Activated T-cell treated with anti-CD3 and anti-CD28 coated beads for 24 hours (primary cell): ENCODE results near the gene PSME4.
"Not testable (repeated sequence)": the region's sequence is repeated elsewhere in the genome, so short reads cannot be mapped to it uniquely, and the experiment has no call there.

Source experiments
- DNase-seq: peaks from one replicate; pipeline ENCODE4 v3.0.0-alpha.2; 2020; ENCODE audit warnings: low read depth

Gene PSME4

DNA sequence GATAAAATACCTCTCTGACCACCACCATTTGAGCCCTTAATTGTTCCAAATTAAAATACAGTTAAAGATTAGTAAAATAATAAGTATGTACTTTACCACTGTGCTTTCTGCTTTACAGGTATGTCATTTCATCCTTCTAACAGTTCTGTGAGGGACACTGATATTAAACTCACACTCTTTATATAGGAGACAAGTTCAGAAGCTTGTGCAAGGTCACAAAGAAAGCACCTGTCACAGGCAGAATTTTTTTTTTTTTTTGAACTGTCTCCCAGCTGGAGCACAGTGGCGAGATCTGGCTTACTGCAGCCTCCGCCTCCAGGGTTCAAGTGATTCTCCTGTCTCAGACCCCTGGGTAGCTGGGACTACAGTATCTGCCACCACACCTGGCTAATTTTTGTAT is 89.4 kb downstream of the PSME4 start:
- no peak for DNase-seq

GRCh38 chr2:53880756-53881155 is 90.0 kb downstream of the PSME4 start:
- no peak for DNase-seq

DNA sequence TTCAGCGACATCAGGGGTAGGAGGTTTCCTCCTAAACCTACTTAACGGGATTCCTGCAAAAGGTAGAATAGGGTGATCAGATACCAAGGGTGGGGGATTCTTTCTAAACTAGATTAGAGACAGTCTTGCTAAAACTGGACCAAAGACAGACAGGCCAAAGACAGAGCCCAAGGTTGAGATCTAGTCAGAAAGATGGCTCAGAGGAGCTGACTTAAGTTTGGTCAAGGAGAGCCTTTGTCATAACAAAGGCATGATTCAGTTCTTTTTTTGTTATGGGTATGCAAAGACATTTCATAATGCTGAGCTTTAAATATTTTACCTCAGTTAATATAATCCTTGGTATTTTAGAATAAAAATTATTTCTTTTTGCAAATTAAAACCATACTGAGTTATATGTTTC is 93.2 kb downstream of the PSME4 start:
- DNase-seq: no peak

DNA sequence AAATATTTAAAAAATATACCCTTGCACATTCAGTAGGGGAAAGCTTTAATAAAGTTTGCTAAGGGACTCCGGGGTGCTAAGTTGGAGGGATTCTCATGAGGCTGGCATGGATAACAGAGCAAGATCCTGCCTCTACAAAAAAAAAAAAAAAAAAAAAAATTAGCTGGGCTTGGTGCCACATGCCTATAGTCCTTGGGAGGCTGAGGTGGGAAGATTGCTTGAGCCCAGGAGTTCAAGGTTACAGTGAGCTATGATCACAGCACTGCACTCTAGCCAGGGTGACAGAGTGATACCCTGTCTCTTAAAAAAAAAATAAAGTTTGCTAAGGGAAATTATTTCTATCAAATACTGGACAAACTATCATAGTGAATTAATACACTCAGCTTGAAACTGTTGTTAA is 93.7 kb downstream of the PSME4 start:
- DNase-seq: no peak

GRCh38 chr2:53874401-53874950 is 96.3 kb downstream of the PSME4 start:
- DNase-seq: no peak

DNA sequence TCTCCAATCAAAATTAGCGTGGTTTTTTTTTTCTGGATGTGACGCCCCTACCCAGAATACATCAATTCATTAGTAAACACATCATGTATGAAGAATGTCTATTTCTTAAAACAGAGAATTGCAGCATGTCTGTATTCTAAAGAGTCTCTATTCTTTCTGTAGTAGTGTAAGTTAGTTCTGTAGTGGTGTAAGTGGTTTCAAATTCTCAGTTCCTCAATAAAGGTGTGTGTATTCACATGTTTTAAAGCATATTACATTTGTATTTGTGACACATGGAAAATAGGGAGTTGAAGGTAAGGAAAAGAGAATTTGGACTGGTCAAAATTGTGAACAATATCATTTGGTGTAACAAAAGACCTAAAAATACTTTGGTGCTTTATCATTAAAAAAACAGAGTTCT is 103.0 kb downstream of the PSME4 start:
- no peak for DNase-seq

- no peak for DNase-seq
Measured at GRCh38 chr2:53867169-53867568, 103.6 kb downstream of the PSME4 start.

DNA sequence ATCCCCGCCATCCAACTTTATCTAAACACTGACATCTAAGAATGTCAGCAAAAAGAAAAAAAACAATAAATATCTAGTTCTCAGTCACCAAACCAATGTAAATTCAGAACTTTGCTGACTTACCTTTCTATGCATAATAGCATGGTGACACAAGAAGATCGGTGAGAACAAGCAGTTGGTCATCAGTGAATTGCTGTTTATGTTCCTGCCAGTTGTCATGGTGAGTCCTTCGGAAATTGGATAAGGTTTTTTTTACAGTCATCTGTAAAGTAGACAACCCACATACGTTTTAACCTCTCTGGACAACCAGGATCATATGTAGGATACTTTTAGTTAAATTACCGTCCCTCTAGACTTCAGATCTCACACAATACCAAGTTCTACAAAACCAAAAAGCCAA is 104.8 kb downstream of the PSME4 start:
- no peak for DNase-seq

DNA sequence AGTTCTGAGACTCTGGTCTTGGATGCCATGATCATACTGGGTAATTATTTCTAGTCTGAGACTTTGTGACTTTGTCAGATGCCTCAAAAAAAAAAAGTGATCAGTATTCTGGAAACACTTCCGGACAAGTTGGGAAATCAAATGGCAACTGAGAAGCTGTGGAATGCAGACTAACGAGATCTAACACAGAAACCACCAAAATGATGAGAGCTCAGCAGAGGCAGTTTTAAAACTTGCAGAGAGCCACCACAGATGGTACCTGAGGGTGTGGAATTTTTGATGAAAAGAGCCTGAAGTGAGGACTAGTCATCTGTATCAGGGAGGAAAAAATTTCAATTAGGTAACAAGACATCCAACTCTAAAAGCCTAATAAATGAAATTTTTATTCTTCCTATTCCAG is 105.5 kb downstream of the PSME4 start:
- no peak for DNase-seq

GRCh38 chr2:53863538-53864227 is 107.1 kb downstream of the PSME4 start:
- DNase-seq: no peak

- no peak for DNase-seq
Measured at GRCh38 chr2:53861824-53862223, 109.0 kb downstream of the PSME4 start.

- no peak for DNase-seq
Measured at GRCh38 chr2:53859206-53860181, 111.3 kb downstream of the PSME4 start, which contains the start of gene GPR75. Gene GPR75, minus strand, starts transcription at chr2:53859967. Its CDS starts 5,211 bp downstream, at chr2:53854756.

DNA sequence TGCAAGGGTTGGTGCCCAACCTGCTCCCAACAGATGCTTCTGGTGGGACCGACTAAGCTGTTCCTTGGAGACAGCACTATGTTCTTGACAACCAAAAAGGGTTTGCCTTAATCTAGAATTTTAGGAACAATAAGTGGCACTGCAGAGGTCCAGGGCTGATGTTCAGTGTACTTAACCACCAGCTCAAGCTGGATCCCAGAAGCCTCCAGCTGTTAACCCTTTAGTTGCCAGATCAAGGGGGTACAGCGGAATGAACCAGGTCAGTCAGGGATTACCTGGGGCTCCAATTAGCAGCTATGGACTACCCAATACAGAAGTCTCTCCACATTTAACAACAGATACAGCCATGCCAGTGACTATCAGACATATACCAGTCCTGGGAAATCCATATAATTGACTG is 114.5 kb downstream of the PSME4 start:
- no peak for DNase-seq

GRCh38 chr2:53854678-53855077 is 116.1 kb downstream of the PSME4 start:
- no peak for DNase-seq

GRCh38 chr2:53852532-53852931 is 118.3 kb downstream of the PSME4 start:
- DNase-seq: no peak

GRCh38 chr2:53851052-53851757 is 119.6 kb downstream of the PSME4 start:
- DNase-seq: not testable (repeated sequence)

DNA sequence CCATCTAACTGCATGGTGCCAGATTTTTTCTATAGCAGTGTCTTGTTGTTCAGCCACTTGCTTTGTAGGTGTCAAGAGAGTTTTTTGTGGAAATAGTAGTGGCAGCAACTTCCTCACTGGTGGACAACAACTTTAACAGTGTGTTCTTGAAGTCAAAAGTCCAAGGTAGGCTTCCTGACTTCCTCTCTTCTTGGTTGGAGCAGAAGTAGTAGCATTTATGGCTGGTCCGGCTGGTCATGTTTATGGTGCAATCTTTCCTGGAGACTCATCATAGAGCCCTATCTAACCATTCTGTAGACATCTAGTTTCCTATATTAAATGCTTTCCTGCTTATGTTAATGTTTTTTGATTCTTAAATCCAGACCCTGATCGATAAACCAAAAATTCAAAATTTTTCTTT is 122.7 kb downstream of the PSME4 start:
- no peak for DNase-seq

DNA sequence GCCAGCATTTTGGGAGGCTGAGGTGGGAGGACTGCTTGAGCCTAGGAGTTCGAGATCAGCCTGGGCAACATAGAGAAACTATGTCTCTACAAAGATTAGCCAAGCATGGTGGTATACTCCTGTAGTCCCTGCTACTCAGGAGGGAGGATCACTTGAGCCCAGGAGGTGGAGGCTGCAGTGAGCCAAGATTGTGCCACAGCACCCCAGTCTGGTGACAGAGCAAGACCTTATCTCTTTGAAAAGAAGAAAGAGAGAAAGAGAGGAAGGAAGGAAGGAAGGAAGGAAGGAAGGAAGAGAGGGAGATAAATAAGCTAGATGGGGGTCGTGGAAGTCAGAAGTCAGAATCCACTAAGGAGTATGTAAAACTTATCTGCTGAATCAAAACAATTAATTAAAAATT is 127.2 kb downstream of the PSME4 start:
- DNase-seq: no peak

DNA sequence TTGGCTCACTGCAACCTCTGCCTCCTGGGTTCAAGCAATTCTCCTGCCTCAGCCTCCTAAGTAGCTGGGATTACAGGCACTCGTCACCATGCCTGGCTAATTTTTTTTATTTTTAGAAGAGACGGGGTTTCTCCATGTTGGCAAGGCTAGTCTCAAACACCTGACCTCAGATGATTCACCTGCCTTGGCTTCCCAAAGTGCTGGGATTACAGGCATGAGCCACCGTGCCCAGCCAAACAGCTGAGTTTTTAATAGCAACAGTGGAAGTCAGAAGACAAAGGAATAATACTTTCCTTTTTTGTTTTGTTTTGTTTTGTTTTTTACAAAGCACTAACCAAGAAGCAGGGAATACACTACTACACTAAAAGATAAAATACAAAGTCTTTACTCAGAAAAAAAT is 127.9 kb downstream of the PSME4 start:
- no peak for DNase-seq

GRCh38 chr2:53841651-53842050 is 129.1 kb downstream of the PSME4 start:
- DNase-seq: not testable (repeated sequence)

DNA sequence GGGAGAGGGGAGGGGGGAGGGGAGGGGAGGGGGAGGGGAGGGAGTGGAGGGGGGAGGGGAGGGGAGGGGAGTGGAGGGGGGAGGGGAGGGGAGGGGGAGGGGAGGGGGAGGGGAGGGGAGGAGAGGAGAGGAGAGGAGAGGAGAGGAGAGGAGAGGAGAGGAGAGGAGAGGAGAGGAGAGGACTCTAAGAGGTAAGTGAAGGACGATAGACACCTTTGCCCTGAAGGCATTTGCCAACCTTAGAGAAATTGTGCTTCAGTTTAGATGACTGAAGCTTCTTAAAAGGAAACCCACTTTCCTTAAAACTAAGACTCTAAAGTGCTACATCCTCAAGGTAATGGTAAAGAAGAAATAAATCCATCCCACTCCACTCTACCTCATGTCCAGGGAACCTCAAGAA is 130.2 kb downstream of the PSME4 start:
- DNase-seq: no peak

DNA sequence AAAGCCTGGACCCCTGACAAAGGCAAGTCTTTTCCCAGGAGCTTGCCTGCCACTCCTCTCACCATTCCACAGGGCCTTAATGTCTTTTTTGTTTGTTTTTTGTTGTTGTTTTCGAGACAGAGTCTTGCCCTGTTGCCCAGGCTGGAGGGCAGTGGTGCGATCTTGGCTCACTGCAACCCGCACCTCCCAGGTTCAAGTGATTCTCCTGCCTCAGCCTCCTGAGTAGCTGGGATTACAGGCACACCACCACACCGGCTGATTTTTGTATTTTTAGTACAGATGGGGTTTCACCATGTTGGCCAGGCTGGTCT is 140.9 kb downstream of the PSME4 start:
- DNase-seq: not testable (repeated sequence)
